GM21576 (cell line): Measurements from ENCODE around the gene HMG20B.

Experiments used
- ATAC-seq: cut with Tn5 transposase; IDR thresholded peaks from one replicate; pipeline ENCODE4 v1.9.1; 2021; ENCODE audit warnings: mild to moderate bottlenecking, moderate library complexity; ENCODE audit not compliant: unreplicated experiment

HMG20B gene

DNA sequence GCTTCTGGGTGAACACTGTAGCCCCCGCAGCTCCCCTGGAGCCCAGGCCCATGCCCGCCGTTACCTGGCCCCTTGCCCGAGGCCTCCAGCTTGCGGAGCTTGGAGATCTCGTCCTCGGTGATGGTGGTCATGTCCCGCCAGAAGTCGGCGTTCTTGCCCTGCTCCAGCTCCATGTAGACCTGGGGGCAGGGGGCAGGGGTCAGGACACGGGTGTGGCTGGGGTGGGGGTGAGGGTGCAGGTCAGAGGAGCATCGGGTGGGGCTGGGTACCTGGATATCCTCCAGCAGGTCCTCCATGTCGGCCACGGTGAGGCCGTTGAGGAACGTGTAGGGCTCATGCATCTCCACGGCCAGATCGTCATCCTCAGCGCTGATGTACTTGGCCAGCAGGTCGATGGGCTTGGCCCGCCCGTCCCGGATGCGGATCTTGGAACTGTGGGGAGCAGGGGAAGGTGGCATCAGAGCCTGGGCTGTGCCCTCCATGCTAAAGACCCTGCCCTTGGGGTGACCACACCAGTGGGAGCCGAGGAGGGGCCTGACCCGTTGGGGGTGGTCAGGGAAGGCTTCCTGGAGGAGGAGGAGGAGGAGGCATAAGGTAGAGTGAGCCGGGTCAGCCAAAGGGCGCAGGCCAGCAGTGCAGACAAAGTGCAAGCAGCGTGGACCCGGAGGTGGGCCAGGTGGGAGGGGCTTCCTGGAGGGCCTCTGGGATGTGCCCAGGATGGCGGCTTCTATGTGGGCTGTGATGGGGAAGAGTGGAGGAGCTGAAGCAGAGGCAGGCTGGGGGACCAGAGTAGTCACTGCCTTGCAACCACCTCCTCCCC is 46.3 kb downstream of the HMG20B start:
- ATAC-seq = no peak

DNA sequence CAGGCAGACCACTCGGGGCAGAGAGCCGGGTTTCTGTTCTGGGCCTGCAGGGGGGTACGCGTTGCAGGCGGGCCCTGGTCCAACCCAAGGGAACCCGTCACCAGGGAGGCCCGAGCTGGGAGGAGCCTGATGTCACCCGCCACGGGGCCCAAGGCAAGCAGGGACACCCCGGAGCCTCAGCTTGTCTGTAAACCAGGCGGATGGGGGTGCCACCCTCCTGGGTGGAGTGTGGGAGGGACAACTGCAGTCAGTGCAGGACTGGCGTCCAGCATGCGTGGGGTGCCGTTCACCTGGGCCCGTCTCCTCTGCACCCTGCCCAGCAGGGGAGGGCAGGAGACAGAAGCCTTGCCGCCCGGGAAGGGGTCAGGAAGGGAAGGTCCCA is 46.9 kb downstream of the HMG20B start:
- ATAC-seq = no peak

DNA sequence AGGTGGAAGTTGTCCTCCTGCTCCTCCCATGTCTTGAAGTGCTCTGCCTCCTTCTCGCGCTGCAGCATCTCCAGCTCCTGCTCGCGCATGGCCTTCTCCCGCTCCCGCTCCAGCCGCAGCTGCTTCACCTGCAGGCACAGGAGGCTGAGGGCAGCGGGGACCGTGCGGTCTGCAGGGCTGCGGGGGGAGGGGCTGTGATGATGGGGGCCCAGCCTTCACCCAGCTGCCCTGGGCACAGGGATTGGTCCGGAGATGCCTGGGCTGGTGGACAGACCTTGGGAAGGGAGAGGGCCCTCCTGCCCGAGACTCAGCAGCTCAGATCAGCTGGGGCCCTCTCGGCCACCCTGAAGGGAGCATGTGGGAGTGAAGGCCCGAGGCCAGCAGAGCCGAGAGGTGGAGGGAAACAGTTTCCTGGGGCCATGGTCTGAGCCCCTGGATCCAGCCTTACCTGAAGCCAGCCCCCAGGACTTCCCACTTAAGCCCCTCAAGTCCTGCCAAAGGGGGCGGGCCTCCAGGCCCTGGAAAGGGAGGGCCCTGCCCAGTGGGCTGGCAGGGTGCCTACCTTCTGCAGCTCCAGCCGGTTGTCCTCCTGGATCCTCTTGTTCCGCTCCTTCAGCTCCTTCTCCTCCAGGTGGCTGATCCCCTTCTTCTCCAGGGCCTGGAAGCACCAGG is 47.5 kb downstream of the HMG20B start:
- no peak for ATAC-seq

DNA sequence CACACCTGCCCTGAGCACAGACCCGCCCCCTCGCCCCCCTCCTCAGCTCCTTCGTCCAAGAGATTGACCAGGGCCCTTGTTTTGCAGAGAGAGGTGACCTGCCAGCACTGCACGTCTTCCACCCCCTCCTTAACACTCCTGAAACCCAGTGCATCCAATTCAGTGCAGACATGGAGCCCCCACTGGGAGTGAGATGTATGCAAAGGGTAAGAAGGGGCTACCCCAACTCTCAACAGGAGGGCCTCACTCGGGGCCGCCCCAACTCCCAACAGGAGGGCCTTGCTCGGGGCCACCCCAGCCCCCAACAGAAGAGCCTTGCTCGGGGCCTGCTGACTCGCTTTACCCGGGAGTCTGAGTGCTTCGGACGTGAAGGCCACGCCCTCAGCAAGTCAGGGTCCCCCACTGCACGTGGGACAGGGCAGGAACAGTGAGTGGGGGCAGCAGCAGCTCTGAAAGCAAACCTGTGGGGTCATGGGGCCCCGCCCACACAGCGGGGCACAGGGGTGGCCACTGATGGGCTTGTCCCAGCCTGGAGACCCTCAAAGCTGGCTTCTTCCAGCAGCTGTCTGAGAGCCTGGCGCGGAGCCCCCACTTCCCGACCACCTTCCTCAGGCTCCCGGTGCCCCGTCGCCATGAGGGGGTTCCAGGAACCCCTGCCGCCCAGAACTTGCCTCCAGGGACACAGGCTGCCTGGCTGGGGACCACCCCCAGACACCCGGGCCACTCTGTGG is 48.2 kb downstream of the HMG20B start:
- ATAC-seq = no peak

DNA sequence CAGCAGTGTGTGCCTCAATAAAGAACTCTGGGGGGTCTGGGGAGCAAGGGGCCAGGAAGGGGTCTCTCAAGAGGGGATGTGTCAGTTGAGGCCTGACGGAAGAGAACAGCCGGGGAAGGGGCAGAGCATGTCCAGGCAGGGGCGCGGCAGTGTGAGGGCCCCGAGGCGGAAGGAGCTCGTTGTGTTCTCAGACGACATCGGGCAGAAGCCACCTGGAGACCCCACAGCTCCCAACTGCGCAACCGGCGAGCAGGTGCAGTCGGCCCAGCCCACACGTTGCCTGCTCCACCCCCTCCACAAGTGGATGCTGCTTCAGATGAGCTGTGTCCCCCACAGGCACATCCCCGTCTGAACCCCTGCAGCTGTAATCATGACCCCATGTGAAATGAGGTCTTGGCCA is 48.9 kb downstream of the HMG20B start:
- ATAC-seq = no peak

DNA sequence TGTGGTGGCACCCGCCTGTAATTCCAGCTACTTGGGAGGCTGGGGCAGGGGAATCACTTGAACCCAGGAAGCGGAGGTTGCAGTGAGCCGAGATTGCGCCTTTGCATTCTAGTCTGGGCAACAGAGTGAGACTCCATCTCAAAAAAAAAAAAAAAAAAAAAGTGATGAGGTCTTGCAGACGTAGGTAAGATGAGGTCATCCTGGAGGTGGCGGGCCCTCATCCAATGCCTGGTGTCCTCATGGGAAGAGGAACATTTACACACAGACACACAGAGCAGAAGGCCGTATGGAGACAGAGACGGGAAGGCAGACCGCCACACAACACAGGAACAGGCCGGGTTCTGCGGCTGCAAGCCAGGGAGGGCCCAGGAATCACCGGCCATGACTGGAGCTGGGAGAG is 49.5 kb downstream of the HMG20B start:
- ATAC-seq = no peak

DNA sequence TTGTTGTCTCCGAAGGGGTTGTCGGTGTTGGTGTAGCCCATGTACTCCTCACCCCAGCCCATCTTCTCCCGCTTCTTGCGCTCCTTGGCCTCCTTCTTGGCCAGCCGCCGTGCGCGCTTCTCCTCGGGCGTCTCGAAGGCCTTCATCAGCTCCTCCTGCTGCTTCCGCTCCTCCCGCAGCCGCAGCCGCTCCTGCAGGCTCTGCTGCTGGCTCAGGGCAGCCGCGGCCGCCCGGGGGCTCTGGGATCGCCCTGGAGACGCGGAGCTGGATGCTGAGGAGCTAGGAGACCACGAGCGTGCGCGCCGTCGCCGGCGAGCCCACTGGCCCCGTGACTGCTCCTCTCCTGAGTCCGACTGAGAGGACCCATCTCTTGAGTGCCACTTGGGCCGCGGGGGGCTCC is 51.0 kb downstream of the HMG20B start:
- no peak for ATAC-seq

DNA sequence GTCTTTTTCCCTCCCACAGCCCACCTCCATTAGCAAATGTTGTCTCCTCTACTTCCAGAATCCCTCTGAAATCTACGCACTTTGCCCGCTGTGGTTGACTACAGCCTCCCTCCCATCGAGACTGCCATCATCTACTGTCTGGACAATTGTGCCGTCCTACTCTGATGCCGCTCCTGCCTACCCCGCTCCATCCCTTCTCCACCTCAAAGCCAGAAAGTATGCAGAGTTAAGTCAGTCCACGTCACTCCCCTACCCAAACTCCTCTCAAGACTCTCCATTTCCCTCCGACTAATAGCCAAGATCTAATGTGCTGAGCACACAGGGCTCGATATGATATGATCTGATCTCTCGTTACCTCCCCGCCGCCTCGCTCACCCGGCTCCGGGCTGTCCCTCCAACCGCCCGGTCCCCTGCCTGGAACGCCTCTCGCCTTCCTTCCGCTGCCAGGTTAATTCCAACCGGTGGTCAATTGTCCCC is 53.3 kb downstream of the HMG20B start:
- peak; percentile 3 for ATAC-seq

DNA sequence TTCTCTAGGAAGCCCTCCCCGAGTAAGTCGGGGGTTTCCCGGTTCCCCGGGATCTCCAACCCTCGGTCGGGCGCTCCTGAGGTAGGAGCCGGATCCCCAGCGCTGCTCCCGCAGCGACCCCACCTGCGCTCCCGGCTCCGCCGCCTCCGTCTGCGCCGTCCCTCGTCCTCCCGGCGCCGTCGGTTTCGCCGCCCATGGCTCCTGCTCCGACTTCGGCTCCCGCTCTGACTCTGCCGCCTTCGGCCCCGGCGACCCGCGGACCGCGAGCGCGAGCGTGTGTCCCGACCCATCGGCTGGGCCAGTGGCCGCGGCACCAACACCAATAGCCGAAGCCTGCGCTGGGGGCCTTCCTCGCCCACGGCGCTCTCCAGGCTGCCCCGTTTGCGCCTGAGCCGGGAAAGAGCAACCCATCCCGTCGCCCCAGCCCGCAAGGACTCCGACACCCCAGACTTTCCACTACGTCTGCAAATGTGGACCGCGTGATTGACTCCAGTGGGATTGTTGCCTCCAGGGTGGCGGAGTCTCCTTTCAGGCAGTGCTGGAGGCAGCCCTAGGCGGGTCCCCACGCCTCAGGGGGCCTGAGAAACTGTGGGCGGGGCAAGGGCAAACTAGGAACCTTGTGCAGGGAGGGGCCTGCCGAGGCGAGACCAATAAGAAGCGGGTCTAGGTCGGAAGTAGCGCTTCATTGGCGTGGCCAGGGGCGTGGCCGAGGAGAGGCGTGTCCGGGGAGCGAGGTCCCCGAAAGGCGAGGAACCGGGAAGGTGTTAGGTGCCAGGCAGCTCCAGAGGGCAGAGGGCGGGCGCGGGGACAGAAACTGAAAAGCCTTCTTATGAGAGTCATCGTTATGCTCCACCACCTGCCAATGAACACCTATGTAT is 54.0 kb downstream of the HMG20B start, which contains the start of gene CACTIN:
Gene CACTIN (minus strand): TSS at position 318 of the 878 bp plus-strand sequence. CDS start 28 bp downstream, at position 290.
- ATAC-seq = peak; percentile 83

DNA sequence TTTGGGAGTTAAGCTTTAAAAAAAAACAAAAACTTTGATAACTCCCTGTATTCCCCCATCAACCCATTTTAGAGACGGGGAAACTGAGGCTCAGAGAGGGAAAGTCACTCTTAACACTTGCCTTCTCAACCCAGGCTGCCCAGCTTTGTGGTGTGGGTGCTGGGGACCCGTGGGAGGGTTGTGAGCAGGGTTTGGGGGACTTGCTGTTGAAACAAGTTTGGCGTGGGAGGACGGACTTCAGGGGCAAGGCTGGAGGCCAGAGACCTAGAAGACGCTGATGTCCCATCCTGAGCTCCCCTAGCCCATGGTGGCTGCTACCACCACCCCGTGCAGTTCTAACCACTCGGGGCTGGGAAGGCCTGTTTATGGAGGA is 54.6 kb downstream of the HMG20B start:
- no peak for ATAC-seq
